GM19467 (cell line): ENCODE data around the gene MED12.

Source experiments
- ATAC-seq: cut with Tn5 transposase; IDR thresholded peaks from one replicate; pipeline ENCODE4 v1.9.1; 2021; ENCODE audit warnings: mild to moderate bottlenecking, moderate library complexity; ENCODE audit not compliant: unreplicated experiment

Gene MED12

GRCh38 chrX:71118032-71118984 is at the start of gene MED12:
MED12 (plus strand) TSS chrX:71118596; CDS start chrX:71118755, 159 bp downstream.
- peak; percentile 87 for ATAC-seq

GRCh38 chrX:71070531-71070930 is 47.9 kb upstream of the MED12 start:
- ATAC-seq = no peak

- no peak for ATAC-seq
These were observed 36.9 kb upstream of the MED12 start for GRCh38 chrX:71081330-71082123.

- no peak for ATAC-seq
These were observed 36.2 kb upstream of the MED12 start for GRCh38 chrX:71082124-71082647.

GRCh38 chrX:71082822-71083221 is 35.6 kb upstream of the MED12 start:
- ATAC-seq = no peak

- ATAC-seq = no peak
These were observed 32.5 kb upstream of the MED12 start for GRCh38 chrX:71085900-71086299.

- no peak for ATAC-seq
These were observed 27.1 kb upstream of the MED12 start for GRCh38 chrX:71091263-71091662.

GRCh38 chrX:71095033-71095432 is 23.4 kb upstream of the MED12 start:
- no peak for ATAC-seq

- peak; percentile 87 for ATAC-seq
These were observed 22.8 kb upstream of the MED12 start, which contains the start of gene FOXO4 for GRCh38 chrX:71095555-71095980. FOXO4 (plus strand) TSS chrX:71095851; CDS start chrX:71096529, 678 bp downstream.

- no peak for ATAC-seq
These were observed 22.2 kb upstream of the MED12 start for GRCh38 chrX:71095981-71096759.

GRCh38 chrX:71096760-71097032 is 21.7 kb upstream of the MED12 start:
- no peak for ATAC-seq

- ATAC-seq = no peak
These were observed 20.1 kb upstream of the MED12 start for GRCh38 chrX:71098302-71098701.

GRCh38 chrX:71098951-71099506 is 19.4 kb upstream of the MED12 start:
- no peak for ATAC-seq

- ATAC-seq = no peak
These were observed 18.7 kb upstream of the MED12 start for GRCh38 chrX:71099736-71100135.

GRCh38 chrX:71100581-71101505 is 17.6 kb upstream of the MED12 start:
- ATAC-seq = no peak

- ATAC-seq = no peak
These were observed 16.1 kb upstream of the MED12 start for GRCh38 chrX:71102292-71102691.

GRCh38 chrX:71103110-71103983 is 15.0 kb upstream of the MED12 start:
- ATAC-seq = no peak

GRCh38 chrX:71105628-71106027 is 12.8 kb upstream of the MED12 start:
- ATAC-seq = no peak
